Measurements from ENCODE around the gene TSFM. TPM values are rescaled to one million over a fixed set of nuclear protein-coding genes. Genes with fewer than 3 reads are reported as not detected.

Gene TSFM
- total and polyA plus RNA-seq, 9 of the 15 experiments (the other 6 are each of a cell fraction or from before 2014, with no cell fraction given) = 44.6 to 198 (median 60.2) TPM

DNA sequence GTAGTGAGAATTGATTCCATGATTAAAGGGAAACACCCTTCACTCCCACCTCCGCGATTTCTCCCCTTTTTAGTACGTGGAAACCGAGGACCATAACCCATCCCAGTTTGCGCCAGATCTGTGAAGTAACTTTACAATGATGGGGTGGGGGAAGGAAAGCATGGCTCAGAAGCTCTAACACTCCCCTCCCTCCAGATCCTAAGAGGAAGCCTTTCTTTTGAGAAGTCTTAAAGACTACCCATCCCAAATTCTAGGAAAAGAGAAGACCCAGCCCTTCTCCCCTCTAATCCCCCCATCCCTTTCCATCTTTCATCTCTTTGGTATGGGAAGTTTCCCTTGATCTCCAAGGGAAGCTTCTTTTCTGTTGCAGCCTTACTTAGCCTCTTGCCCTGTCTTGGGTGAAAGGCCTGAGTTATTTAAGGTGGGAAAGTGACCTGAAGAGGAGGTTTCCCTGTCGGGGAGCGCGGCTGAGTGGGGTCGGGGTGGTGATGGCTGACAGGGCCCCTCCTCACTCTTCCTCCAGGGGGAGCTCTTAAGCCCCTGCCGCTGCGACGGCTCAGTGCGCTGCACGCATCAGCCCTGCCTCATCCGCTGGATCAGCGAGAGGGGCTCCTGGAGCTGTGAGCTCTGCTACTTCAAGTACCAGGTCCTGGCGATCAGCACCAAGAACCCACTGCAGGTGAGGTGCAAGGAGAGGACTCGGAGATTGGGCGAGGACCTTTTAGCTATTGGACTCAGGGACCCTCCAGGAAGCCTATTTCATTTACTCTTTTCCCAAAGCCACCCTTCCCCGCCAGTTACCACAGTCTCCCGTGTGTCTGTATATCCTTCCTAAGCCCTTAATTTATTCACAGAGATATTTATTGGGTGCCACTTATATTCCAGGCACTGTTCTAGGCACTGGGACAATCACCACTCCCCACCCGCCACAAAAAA, 25.9 kb upstream of the TSFM start (continued):
- TF ChIP-seq CHD4 (IDR thresholded peaks at IDR 0.05; ENCODE audit: insufficient read depth, insufficient replicate concordance, low read depth, low read length, poor library complexity, severe bottlenecking) (no peak), BHLHE40 (IDR thresholded peaks at IDR 0.05; ENCODE audit: low read length) (0 out of 2 replicates have a peak, but pooled peaks have one; percentile 41), YY1 (IDR thresholded peaks at IDR 0.05; ENCODE audit: borderline replicate concordance in 1 of 3, control insufficient read depth in 1 of 3, extremely low read depth in 1 of 3, insufficient read depth in 3 of 3, insufficient read length in 1 of 3, insufficient replicate concordance in 2 of 3, low read depth in 1 of 3, low read length in 2 of 3) (peak in 2 of 3 experiments; percentile 71 to 79), ZNF589 (CRISPR knock-in tag; IDR thresholded peaks at IDR 0.05; ENCODE audit: low read depth) (no peak), UBTF (IDR thresholded peaks at IDR 0.05; ENCODE audit: borderline replicate concordance in 1 of 2, low read depth in 2 of 2, low read length in 2 of 2) (no peak), PTTG1 (tag; IDR thresholded peaks at IDR 0.05; ENCODE audit: low read depth) (no peak), ZNF140 (CRISPR knock-in tag; IDR thresholded peaks at IDR 0.05) (no peak), CTBP1 (IDR thresholded peaks at IDR 0.05; ENCODE audit: borderline replicate concordance) (peak; percentile 68), NR2C2 (CRISPR knock-in tag; IDR thresholded peaks at IDR 0.05) (no peak), NR2C2 (tag; IDR thresholded peaks at IDR 0.05) (no peak), STAG1 (CRISPR knock-in tag; IDR thresholded peaks at IDR 0.05; ENCODE audit: borderline replicate concordance) (peak; percentile 20; the same call in 1 of the 2 replicates), CXXC5 (CRISPR knock-in tag; IDR thresholded peaks at IDR 0.05) (peak; percentile 44), ZC3H11A (IDR thresholded peaks at IDR 0.05; ENCODE audit: low read depth, low read length) (no peak), SRSF7 (optimal IDR thresholded peaks at IDR 0.05; ENCODE audit: low read depth, low read length) (no peak), SRSF1 (IDR thresholded peaks at IDR 0.05; ENCODE audit: low read depth, low read length) (no peak), KLF16 (IDR thresholded peaks at IDR 0.05) (0 out of 2 replicates have a peak, but pooled peaks have one; percentile 36), NELFE (IDR thresholded peaks at IDR 0.05; ENCODE audit: insufficient read depth, insufficient read length) (no peak), ZNF551 (CRISPR knock-in tag; IDR thresholded peaks at IDR 0.05) (no peak), SRSF9 (IDR thresholded peaks at IDR 0.05; ENCODE audit: borderline replicate concordance, low read depth, low read length) (no peak), ERF (CRISPR knock-in tag; IDR thresholded peaks at IDR 0.05) (no peak), MCM7 (IDR thresholded peaks at IDR 0.05) (no peak), ZNF354B (CRISPR knock-in tag; IDR thresholded peaks at IDR 0.05) (no peak)
- TF ChIP-seq, protein P1, sequence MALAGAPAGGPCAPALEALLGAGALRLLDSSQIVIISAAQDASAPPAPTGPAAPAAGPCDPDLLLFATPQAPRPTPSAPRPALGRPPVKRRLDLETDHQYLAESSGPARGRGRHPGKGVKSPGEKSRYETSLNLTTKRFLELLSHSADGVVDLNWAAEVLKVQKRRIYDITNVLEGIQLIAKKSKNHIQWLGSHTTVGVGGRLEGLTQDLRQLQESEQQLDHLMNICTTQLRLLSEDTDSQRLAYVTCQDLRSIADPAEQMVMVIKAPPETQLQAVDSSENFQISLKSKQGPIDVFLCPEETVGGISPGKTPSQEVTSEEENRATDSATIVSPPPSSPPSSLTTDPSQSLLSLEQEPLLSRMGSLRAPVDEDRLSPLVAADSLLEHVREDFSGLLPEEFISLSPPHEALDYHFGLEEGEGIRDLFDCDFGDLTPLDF (CRISPR knock-in tag; IDR thresholded peaks at IDR 0.05) = no peak
- TF ChIP-seq, protein P2, sequence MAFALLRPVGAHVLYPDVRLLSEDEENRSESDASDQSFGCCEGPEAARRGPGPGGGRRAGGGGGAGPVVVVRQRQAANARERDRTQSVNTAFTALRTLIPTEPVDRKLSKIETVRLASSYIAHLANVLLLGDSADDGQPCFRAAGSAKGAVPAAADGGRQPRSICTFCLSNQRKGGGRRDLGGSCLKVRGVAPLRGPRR (CRISPR knock-in tag; IDR thresholded peaks at IDR 0.05) = no peak

All from K562 (cell line).